Measurements from ENCODE around the gene CFAP210.

The CFAP210 gene

DNA sequence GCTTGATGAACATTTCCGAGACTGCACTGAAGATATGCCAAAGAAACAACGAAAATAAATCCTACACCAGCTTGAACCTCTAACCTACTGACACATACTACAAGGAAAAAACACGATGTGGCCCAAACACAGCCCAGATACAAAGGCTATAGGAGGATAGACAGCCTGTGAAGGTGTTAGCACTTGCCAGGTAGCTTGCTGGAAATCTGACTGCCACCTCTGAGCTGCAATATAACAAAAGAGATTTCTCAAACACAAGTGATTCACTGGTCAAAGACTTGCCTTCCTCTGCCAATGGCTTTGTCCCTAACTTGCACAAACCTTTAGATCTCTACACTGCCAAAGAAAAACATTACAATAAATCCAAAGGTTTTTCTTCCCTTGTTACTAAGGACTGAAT lies 21.1 kb downstream of the CFAP210 start:
- DNase-seq (ENCODE audit: low read depth, low spot score) = no peak

DNA sequence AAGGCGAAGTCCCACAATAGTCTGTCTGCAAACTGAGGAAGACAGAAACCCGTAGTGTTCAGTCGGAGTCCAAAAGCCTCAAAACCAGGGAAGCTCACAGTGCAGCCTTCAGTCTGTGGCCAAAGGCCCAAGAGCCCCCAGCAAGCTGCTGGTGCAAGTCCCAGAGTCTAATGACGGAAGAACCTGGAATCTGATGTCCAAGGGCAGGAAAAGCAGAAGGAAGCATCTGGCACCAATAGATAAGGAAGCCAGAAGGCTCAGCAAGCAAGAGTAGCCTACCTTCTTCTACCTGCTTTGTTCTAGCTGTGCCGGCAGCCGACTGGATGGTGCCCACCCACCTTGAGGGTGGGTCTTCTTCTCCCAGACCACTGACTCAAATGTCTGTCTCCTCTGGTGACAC lies 21.8 kb downstream of the CFAP210 start:
- DNase-seq (ENCODE audit: low read depth, low spot score) = no peak

DNA sequence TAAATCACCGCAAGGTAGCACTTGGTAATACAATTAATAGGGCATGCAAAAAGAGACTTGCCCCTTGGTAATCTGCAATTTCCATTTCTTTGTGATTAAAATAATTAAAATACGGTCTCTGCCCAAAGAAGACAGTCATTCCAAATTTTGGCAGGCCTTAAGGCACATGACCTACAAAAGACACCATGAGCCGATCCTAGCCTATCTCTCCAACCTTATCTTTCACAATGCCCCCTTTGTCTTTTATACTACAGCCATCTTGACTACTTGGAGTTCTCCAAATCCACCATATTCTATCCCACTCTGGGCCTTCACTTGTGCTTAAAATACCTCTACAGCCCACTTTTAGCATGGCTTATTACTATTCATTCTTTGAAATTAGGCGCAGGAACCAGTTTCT lies 23.3 kb downstream of the CFAP210 start:
- no peak for DNase-seq (ENCODE audit: low read depth, low spot score)

DNA sequence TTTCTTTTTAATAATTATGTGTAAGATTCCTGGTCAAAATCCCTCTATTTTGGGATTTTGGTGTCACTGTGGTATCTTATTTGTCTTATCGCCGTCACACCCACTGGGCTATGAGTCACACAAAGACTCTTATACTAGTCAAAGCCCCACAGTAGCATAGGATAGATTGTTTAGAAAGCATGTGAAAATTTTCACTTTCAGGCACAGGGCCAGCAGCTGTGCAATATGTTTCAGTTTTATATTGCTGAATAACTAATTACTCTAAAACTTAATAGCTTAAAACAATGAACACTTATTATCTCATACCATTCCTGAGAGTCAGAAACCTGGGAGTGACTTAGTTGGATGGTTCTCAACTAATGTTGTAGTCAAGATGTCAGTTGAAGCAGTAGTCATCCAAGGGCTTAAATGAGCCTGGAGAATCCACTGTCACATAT lies 24.0 kb downstream of the CFAP210 start:
- no peak for DNase-seq (ENCODE audit: low read depth, low spot score)

DNA sequence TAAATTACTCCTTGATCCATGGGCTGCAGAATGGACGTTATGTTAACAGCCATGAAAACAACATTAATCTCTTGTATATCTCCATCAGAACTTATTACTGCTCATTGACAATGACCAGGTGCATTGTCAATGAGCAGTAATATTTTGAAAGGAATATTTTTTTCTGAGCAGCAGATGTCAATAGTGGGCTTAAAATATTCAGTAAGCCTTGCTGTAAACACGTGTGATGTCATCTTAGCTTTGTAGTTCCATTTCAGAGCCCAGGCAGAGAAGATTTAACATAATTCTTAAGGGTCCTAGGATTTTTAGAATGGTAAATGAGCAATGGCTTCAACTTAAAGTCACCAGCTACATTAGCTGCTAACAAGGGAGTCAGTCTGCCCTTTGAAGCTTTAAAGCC lies 26.6 kb downstream of the CFAP210 start:
- no peak for DNase-seq (ENCODE audit: low read depth, low spot score)

DNA sequence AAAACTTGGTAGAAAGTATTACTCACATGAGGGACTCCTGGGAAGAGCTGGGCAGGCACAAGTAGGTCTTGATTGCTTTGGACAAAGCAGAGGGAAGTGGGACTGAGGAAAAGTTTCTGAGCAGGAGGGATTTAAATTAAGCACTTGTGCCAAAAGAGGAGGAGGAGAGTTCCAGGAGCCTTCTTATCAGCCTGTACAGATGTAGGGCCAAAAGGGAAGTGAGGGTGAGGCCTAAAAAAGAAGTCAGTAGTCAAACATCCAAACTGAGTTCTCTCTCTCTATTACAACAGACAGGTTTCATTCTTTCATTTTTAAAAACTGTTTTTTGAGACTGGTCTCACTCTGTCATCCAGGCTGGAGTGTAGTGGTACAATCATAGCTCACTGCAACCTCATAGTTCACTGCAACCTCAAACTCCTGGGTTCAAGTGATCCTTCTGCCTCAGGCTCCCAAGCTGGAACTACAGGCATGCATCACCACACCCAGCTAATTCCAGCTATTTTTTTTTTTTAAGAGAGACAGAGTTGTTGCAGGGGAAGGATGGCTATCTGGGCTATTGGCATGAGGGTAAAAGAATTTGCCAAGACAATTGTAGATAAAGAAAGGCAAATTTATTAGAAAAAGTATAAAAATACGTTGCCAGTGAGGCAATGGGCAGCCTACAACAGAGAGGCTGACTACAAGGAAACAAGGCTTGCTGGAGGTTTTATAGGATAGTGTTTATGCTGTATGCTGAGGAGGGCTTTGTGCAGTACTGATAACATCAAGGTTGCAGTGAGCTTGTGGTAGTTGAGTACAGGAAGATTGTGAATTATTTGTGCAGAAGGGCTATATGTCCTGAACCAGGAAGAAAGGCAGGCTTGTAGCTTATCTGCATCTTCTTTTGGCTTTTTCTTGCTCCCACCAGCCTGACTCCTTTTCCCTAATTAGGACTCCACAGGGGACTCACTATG lies 29.0 kb downstream of the CFAP210 start:
- no peak for DNase-seq (ENCODE audit: low read depth, low spot score)

DNA sequence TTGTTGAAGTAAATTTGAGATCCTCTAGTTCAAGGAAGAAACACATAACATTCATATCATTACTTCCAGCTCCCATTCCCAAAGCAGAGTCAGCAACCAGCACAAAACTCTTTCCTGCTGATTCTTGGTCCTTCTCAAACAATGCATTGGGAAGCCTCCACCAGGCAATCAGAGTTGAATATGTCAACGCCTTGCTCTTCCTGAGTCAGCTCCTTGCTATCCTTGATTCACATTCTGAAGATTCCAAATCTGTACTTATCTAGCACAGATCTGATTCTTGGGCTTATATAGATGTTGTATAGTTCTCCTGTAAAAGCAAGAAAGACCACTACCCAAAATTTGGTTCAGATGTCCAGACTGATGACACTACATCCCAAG lies 29.6 kb downstream of the CFAP210 start:
- DNase-seq (ENCODE audit: low read depth, low spot score) = no peak

DNA sequence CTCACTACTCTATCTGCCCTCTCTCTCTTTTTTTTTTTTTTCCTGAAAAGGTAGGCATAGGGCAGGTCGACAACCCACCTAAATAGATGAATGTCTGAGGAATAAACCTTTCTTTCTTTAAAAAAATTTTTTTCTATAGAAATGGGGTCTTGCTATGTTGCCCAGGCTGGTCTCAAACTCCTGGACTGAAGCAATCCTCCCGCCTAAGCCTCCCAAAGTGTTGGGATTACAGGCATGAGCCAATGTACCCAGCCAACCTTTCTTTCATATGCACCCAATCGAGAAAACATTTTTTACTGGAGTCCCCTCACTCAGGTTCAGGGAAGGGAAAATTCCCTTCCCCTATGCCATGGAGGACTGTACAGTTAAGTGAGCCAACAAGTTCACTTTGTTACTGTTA lies 31.0 kb downstream of the CFAP210 start:
- no peak for DNase-seq (ENCODE audit: low read depth, low spot score)

DNA sequence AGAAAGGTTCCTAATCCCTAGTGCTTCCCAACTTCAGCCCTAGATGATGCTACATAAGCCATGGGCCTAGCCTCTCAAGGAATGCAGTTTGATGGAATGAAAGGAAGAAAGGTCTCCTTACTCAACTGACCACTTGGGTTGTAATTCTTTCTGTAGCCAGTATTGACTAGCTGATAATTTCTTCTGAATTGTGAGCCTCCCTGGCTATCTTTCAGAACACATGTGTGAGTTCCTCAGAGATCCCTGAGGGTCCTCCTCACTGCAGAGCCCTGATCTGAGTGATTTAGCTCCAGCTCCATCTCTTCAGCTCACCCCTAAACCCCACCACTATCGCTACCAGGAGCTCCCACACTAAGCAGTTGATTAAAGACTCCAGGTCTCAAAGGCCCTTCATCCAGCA lies 31.5 kb downstream of the CFAP210 start:
- no peak for DNase-seq (ENCODE audit: low read depth, low spot score)

DNA sequence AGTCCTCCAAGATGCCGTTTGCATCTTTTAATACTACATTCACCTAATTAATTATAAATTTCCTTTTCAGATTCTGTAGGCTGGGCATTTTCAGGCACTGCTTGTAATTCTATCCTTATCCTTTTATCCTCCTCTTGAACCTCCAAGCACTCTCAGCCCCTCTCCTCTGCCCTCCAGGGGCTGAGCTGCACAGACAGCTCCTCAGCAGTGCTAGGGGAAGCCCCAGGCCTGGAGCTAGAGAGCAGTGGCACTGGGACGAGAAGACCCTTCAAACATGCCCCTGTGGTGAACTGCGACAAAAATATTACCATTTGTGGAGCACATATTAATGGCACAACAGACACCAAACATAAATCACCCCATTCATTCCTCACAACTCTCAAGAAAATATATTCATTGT lies 32.9 kb downstream of the CFAP210 start:
- no peak for DNase-seq (ENCODE audit: low read depth, low spot score)

DNA sequence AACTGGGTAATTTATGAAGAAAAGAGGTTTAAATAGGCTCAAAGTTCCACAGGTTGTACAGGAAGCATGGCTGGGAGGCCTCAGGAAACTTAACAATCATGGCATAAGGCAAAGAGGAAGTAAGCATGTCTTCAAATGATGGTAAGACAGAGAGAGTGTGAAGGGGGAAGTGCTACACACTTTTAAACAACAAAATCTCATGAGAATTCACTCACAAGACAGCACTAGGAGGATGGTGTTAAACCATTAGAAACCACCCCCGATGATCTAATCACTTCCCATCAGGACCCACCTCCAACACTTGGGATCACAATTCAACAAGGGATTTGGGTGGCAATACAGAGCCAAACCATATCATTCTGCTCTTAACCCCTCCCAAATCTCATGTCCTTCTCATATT lies 34.9 kb downstream of the CFAP210 start:
- DNase-seq (ENCODE audit: low read depth, low spot score) = no peak

DNA sequence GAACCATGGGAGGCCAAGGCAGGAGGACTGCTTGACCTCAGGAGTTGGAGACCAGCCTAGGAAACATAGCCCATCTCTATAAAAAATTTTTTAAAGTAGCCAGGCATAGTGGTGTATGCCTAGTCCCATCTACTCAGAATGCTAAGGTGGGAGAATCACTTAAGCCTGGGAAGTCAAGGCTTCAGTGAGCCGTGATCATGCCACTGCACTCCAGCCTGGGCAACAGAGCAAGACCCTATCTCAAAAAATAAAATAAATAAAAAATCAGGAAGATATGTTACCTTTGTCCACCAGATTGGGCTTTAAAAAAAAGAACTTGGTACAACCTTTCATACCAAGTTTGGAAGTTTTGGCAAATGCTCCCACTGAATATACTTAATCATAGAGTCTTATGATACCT lies 35.3 kb downstream of the CFAP210 start:
- no peak for DNase-seq (ENCODE audit: low read depth, low spot score)

DNA sequence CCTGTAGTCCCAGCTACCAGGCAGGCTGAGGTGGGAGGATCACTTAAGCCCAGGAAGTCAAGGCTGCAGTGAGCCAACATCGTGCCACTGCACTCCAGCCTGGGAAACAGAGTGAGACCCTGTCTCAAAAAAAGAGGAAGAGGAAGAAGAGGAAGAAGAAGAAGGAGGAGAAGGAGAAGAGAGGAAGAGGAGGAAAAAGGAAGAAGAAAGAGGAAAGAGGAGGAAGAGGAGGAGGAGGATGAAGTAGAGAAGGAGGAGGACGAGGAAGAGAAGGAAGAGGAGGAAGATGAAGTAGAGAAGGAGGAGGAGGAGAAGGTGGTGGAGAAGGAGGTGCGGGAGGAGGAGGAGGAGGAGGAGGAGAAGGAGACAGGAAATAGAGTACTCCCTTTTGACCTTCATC lies 38.0 kb downstream of the CFAP210 start:
- no peak for DNase-seq (ENCODE audit: low read depth, low spot score)

DNA sequence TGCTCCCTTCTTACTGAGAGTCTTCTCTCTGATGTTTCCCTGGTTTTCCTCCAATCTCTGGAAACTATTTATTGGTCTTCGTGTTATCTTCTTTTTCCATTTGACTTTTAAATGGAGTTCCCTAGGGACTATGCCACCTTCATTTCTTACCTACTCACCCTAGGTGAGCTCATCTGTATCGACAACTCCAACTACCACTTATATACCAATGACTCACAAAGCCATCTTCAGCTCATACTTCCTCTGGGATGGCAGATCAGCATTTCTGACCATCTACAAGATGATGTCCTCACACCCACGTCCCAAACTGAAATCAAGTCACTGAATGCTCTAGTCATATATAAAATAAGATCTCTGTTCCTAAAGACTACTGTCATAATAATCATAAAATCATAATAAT lies 40.6 kb downstream of the CFAP210 start:
- no peak for DNase-seq (ENCODE audit: low read depth, low spot score)

DNA sequence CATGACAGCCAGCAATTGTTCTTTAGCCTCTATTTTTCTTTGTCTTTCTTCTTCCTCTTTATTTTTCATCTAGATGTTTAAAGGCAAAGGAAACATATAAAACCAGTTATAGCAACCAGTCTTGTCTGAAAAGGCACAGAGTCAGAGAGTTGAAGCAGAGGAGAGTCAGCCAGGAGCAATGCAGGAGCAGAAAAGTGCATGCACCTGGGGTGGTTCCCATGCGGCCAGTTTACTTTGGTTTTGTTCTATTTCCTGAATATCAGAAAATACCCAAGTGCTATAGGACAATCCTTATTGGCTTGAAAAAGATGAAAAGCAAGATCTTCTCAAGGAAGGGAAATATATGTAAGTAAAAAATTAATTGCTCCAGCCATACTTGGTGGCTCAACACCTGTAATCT lies 44.9 kb downstream of the CFAP210 start:
- DNase-seq (ENCODE audit: low read depth, low spot score) = no peak

DNA sequence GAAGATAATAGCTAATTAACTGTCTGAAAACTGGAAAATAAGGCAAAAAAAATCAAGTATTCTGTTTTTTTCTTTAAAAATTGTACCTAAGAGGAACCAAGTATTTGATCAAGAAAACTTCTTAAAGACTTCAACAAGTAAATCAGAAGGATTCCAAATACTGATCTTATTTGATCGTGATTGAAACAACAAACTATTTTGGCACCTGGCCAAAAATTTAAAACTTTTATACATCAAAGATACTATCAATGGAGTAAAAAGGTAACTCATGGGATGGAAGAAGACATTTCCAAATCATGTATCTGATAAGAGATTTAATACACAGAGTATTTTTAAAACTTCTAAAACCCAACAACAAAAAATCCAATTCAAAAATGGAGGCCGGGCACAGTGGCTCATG lies 46.7 kb downstream of the CFAP210 start:
- DNase-seq (ENCODE audit: low read depth, low spot score) = no peak

DNA sequence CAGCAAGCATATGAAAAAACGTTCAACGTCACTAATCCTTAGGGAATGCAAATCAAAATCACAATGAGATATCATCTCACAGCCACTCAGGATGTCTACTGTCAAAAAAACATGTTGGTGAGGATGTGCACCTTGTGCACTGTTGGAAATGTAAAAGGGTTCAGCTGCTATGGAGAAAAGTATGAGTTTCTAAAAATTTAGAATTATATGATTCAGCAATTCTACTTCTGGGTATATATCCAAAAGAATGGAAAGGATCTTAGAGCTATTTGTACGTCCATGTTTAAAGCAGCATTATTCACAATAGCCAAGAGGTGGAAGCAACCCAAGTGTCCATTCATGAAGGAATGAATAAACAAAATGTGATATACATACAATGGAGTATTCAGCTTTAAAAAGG lies 50.0 kb downstream of the CFAP210 start:
- DNase-seq (ENCODE audit: low read depth, low spot score) = no peak

DNA sequence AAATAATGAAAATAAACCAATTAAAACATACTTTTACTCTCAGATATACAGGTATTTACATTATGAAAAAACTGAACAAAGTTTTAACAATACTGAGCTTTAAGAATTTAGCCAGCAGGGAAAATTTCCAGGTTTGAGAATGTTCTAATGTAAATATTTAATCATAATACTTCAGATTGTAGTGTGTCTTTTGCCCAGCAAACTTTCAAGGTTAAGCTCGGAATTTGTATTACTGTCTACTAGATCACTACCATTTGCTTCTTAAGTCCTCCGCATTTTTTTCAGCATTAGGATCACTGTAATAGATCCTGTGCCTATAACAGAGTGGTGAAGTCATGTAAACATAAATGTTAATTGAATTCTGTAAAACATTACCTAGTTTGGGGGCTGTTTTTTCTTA lies 52.7 kb downstream of the CFAP210 start:
- DNase-seq (ENCODE audit: low read depth, low spot score) = no peak

DNA sequence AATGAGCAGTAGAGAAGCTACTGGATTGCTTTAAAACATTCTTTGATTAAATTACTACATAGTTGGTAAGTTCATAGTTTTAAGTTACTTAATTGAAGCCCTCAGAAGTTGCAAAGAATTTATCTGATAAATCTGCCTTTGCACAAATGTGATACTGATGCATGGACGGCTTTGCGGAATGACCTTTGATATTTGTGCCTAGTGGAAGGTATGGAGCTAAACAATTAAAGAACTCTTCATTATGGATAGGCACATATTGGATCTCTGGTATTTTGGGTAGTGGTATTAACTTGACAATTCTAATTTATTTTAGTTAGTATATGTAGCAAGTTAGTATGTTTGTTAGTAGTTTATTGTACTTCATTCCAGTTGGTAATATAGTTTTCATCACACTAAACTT lies 54.1 kb downstream of the CFAP210 start:
- DNase-seq (ENCODE audit: low read depth, low spot score) = no peak

DNA sequence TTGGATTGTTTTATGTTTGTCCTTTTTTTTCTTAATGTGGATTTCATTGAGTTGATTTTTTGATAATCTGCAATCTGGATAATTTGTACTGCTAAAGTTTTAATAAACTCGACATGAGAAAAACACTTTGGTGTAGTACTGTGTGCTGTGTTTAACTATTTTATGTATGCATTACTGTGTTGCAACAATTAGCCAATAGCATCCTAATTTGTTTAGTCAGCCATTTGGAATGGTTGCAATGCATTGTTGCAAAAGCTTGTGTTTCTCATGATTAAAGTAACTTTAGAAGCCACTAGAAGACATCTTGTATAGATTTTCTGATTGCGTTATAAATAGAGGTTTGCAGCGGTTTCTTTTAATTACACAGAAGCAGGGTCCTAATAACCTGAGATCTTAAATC lies 56.6 kb downstream of the CFAP210 start:
- no peak for DNase-seq (ENCODE audit: low read depth, low spot score)

DNA sequence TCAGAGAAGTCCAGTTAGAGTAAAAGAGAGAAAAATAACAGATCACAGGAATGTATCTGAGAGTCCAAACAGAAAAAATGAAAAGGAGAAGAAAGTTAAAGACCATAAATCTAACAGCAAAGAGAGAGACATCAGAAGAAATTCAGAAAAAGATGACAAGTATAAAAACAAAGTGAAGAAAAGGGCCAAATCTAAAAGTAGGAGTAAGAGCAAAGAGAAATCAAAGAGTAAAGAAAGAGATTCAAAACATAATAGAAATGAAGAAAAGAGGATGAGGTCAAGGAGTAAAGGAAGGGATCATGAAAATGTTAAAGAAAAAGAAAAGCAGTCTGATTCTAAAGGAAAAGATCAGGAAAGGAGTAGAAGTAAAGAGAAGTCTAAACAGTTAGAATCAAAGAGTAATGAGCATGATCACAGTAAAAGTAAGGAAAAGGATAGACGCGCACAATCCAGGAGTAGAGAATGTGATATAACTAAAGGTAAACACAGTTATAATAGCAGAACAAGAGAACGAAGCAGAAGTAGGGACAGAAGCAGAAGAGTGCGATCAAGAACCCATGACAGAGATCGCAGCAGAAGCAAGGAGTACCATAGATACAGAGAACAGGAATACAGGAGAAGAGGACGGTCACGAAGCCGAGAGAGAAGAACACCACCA lies 57.6 kb downstream of the CFAP210 start:
- no peak for DNase-seq (ENCODE audit: low read depth, low spot score)

DNA sequence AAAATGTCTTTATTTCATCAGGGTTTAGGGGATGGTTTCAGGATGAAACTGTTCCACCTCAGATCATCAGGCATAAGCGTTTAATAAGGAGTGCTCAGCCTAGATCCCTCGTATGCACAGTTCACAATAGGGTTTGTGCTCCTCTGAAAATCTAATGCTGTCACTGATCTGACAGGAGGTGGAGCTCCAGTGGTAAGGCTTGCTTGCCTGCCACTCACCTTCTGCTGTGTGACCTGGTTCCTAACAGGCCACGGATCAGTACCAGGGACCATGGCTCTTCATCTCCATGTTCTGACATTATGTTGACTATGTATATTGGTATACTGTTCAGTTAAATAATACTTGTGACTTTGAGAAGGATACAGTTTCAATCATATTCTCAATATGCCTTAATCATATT lies 68.4 kb downstream of the CFAP210 start:
- no peak for DNase-seq (ENCODE audit: low read depth, low spot score)

DNA sequence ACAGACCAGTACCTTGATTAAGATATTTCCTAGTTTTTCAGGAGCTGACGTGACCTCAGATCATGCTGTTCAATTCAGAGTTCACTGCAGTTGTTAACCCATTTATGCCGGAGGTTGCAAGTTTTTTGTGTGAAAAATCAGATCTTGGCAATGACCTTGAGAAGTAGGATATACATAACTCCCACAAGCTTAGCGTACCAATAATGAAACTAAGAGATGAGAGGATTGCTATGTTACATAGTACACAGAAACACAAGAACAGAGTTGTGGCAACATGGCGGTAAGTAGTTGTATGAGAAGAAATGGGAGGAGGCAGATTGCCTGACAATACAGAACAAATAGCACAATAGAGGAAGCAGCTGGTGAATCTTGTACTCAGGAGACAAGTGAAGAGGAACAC lies 71.0 kb downstream of the CFAP210 start:
- no peak for DNase-seq (ENCODE audit: low read depth, low spot score)
